HepG2 (cell line): ENCODE data around the gene ZKSCAN3. TPM values are rescaled to one million over a fixed set of nuclear protein-coding genes. Genes with fewer than 3 reads are reported as not detected.

Experiments used
- AHR ChIP-seq: IDR thresholded peaks from 2 replicates; pipeline ENCODE4 v1.6.1; 2018; ENCODE audit warnings: missing genetic modification reagents, missing compliant biosample characterization
- BCL6 ChIP-seq: IDR thresholded peaks from 2 replicates; pipeline ENCODE4 v1.6.1; 2016; ENCODE audit warnings: missing genetic modification reagents, missing compliant biosample characterization
- IRX3 ChIP-seq: sonication (generic); formaldehyde crosslinking; IDR thresholded peaks from 2 replicates; pipeline ENCODE4 v1.8.1; 2023; ENCODE audit warnings: mild to moderate bottlenecking, low read depth, missing genetic modification reagents, borderline replicate concordance
- KLF13 ChIP-seq: sonication (generic); formaldehyde crosslinking; IDR thresholded peaks from 2 replicates; pipeline ENCODE4 v1.4.0; 2020; ENCODE audit warnings: mild to moderate bottlenecking, missing genetic modification reagents
- MYNN ChIP-seq: sonication (generic); formaldehyde crosslinking; IDR thresholded peaks from 2 replicates; pipeline ENCODE4 v1.4.0; 2020; ENCODE audit warnings: mild to moderate bottlenecking, low read depth, missing genetic modification reagents
- POLR2AphosphoS2 ChIP-seq: IDR thresholded peaks from 2 replicates; pipeline ENCODE4 v1.6.1; 2011; ENCODE audit warnings: low read depth, low read length, improper control_type of control experiment
- PTBP1 ChIP-seq: fragments of 200-400 bp; formaldehyde crosslinking; IDR thresholded peaks from 2 replicates; pipeline ENCODE4 v1.6.1; 2018; ENCODE audit warnings: low read length, low read depth; ENCODE audit not compliant: poor library complexity, severe bottlenecking
- RBM22 ChIP-seq: fragments of 200-400 bp; formaldehyde crosslinking; optimal IDR thresholded peaks from 2 replicates; pipeline ENCODE3; 2017; ENCODE audit warnings: mild to moderate bottlenecking, low read length, moderate library complexity
- SATB2 ChIP-seq: sonication (generic); formaldehyde crosslinking; IDR thresholded peaks from 2 replicates; pipeline ENCODE4 v1.5.0; 2020; ENCODE audit warnings: missing genetic modification reagents
- SNRNP70 ChIP-seq: fragments of 200-400 bp; formaldehyde crosslinking; IDR thresholded peaks from 2 replicates; pipeline ENCODE4 v1.6.1; 2017; ENCODE audit warnings: mild to moderate bottlenecking, low read depth, low read length, moderate library complexity
- TEAD2 ChIP-seq: sonication (generic); formaldehyde crosslinking; IDR thresholded peaks from 2 replicates; pipeline ENCODE4 v1.9.0; 2021; ENCODE audit warnings: missing genetic modification reagents
- YY1 ChIP-seq: IDR thresholded peaks from 2 replicates; pipeline ENCODE4 v1.6.1; 2011; ENCODE audit warnings: low read length, low read depth, moderate library complexity, mild to moderate bottlenecking; ENCODE audit not compliant: insufficient read depth, insufficient replicate concordance
- ZFAT ChIP-seq: sonication (generic); formaldehyde crosslinking; conservative IDR thresholded peaks from 2 replicates; pipeline ENCODE4 v1.8.1; 2023; ENCODE audit warnings: missing genetic modification reagents, inconsistent platforms
- ZNF367 ChIP-seq: sonication (generic); formaldehyde crosslinking; IDR thresholded peaks from 2 replicates; pipeline ENCODE4 v1.4.0; 2020; ENCODE audit warnings: missing genetic modification reagents, borderline replicate concordance
- ZNF441 ChIP-seq: sonication (generic); formaldehyde crosslinking; IDR thresholded peaks from 2 replicates; pipeline ENCODE4 v1.7.0; 2021; ENCODE audit warnings: missing genetic modification reagents, borderline replicate concordance
- ZNF446 ChIP-seq: sonication (generic); formaldehyde crosslinking; IDR thresholded peaks from 2 replicates; pipeline ENCODE4 v1.5.0; 2020; ENCODE audit warnings: mild to moderate bottlenecking, missing genetic modification reagents
- ZNF816 ChIP-seq: sonication (generic); formaldehyde crosslinking; IDR thresholded peaks from 2 replicates; pipeline ENCODE4 v1.8.0; 2022; ENCODE audit warnings: missing genetic modification reagents, mild to moderate bottlenecking, borderline replicate concordance
- ZZZ3 ChIP-seq: sonication (generic); formaldehyde crosslinking; IDR thresholded peaks from 2 replicates; pipeline ENCODE4 v1.4.0; 2020; ENCODE audit warnings: missing genetic modification reagents, mild to moderate bottlenecking, borderline replicate concordance
- polyA plus RNA-seq, 8 experiments: library from polyadenylated mRNA; depleted of rRNA in 3 of 8; stranded (reverse) in 7 of 8; unstranded in 1 of 8; fragments of >200 nt; fragmentation: Illumina TruSeq in 4 of 8; extraction: Trizol in 4 of 8; gene quantifications; 2 replicates each; pipeline versions ENCODE4 v1.2.1 to v1.2.3, GENCODE V29; 2011 to 2016; ENCODE audit warnings: low read depth in 4 of 8, missing spikeins in 1 of 8, mixed read lengths in 1 of 8; ENCODE audit not compliant: insufficient read depth in 1 of 8
- total RNA-seq, 5 experiments: library from RNA; depleted of rRNA; stranded (reverse); fragments of >200 nt; fragmentation: Illumina TruSeq; extraction: Trizol; gene quantifications; 2 replicates each; pipeline ENCODE4 v1.2.3, GENCODE V29; 2016; ENCODE audit warnings: low read depth in 1 of 5
- TF ChIP-seq, protein P1 (sequence below): sonication (generic); formaldehyde crosslinking; IDR thresholded peaks from 2 replicates; pipeline ENCODE4 v1.4.0; 2020; ENCODE audit warnings: missing genetic modification reagents
- TF ChIP-seq, protein P2 (sequence below): sonication (generic); formaldehyde crosslinking; IDR thresholded peaks from 2 replicates; pipeline ENCODE4 v1.5.0; 2020; ENCODE audit warnings: missing genetic modification reagents
- TF ChIP-seq, protein P3 (sequence below): sonication (generic); formaldehyde crosslinking; IDR thresholded peaks from 2 replicates; pipeline ENCODE4 v1.4.0; 2020; ENCODE audit warnings: missing genetic modification reagents

The ZKSCAN3 gene
- total and polyA plus RNA-seq, 2 of the 13 experiments (the other 11 are each of a cell fraction or from before 2014, with no cell fraction given) = 3.3 to 7.4 TPM

DNA sequence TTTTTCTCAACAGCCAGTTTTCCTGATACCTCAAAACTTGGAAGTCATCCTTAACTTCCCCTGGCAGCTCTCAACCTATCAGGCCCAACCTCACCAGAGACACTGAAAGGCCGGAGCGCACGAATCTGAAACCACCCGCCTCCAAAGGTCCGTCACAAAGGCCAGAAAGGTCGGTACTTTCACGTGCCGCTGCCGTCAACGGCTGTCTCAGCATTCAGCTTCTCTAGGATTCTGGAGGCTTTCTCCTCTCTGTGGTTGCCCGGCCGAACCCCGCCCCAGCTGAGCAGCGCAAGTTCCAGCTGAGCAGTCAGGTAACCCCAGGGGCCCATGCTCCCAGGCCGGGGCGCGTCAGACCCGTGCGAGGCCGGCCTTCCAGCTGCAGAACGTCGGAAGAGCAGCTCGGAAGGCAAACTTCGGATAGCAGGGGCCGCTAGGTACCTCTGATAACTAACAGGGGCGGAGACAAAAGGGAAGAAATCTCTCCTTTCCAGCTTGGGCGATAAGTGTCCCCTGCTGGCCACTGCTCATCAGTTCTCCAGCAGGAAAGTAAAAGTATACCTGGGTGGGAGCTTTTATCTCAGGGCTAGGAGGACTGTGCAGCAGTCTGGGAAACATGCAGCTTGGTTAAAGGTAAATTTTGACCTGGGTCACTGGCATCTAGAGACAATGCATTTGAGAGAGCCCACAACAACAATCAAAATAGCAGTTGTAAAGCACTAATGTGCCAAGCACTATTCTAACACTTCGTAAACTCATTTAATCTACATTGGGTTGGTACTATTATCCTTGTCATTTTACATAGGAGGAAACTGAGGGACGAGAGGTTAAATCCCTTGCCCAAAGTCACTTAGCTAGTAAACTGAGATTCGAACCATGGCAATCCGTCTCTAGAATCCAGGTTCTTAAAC is 33.7 kb downstream of the ZKSCAN3 start (continued):
- TF ChIP-seq, protein P1, sequence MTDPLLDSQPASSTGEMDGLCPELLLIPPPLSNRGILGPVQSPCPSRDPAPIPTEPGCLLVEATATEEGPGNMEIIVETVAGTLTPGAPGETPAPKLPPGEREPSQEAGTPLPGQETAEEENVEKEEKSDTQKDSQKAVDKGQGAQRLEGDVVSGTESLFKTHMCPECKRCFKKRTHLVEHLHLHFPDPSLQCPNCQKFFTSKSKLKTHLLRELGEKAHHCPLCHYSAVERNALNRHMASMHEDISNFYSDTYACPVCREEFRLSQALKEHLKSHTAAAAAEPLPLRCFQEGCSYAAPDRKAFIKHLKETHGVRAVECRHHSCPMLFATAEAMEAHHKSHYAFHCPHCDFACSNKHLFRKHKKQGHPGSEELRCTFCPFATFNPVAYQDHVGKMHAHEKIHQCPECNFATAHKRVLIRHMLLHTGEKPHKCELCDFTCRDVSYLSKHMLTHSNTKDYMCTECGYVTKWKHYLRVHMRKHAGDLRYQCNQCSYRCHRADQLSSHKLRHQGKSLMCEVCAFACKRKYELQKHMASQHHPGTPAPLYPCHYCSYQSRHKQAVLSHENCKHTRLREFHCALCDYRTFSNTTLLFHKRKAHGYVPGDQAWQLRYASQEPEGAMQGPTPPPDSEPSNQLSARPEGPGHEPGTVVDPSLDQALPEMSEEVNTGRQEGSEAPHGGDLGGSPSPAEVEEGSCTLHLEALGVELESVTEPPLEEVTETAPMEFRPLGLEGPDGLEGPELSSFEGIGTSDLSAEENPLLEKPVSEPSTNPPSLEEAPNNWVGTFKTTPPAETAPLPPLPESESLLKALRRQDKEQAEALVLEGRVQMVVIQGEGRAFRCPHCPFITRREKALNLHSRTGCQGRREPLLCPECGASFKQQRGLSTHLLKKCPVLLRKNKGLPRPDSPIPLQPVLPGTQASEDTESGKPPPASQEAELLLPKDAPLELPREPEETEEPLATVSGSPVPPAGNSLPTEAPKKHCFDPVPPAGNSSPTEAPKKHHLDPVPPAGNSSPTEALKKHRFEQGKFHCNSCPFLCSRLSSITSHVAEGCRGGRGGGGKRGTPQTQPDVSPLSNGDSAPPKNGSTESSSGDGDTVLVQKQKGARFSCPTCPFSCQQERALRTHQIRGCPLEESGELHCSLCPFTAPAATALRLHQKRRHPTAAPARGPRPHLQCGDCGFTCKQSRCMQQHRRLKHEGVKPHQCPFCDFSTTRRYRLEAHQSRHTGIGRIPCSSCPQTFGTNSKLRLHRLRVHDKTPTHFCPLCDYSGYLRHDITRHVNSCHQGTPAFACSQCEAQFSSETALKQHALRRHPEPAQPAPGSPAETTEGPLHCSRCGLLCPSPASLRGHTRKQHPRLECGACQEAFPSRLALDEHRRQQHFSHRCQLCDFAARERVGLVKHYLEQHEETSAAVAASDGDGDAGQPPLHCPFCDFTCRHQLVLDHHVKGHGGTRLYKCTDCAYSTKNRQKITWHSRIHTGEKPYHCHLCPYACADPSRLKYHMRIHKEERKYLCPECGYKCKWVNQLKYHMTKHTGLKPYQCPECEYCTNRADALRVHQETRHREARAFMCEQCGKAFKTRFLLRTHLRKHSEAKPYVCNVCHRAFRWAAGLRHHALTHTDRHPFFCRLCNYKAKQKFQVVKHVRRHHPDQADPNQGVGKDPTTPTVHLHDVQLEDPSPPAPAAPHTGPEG (CRISPR knock-in tag) = no peak
- TF ChIP-seq POLR2AphosphoS2 = no peak
- TF ChIP-seq SATB2 (CRISPR knock-in tag) = 0 out of 2 replicates have a peak, but pooled peaks have one; percentile 22
- TF ChIP-seq ZNF816 (CRISPR knock-in tag) = no peak; the same call in 1 of the 2 replicates
- no peak for TF ChIP-seq TEAD2 (CRISPR knock-in tag)
- TF ChIP-seq IRX3 = peak; percentile 87
- TF ChIP-seq ZZZ3 (CRISPR knock-in tag) = peak; percentile 89; the same call in 1 of the 2 replicates
- TF ChIP-seq RBM22 = peak; percentile 80
- TF ChIP-seq BCL6 (CRISPR knock-in tag) = peak; percentile 62
- TF ChIP-seq SNRNP70 = no peak
- peak; percentile 14 for TF ChIP-seq YY1
- TF ChIP-seq ZNF441 (CRISPR knock-in tag) = peak; percentile 44; the same call in 1 of the 2 replicates
- TF ChIP-seq ZFAT = no peak
- TF ChIP-seq AHR (CRISPR knock-in tag) = no peak
- TF ChIP-seq, protein P2, sequence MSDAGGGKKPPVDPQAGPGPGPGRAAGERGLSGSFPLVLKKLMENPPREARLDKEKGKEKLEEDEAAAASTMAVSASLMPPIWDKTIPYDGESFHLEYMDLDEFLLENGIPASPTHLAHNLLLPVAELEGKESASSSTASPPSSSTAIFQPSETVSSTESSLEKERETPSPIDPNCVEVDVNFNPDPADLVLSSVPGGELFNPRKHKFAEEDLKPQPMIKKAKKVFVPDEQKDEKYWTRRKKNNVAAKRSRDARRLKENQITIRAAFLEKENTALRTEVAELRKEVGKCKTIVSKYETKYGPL (CRISPR knock-in tag) = no peak
- TF ChIP-seq MYNN (CRISPR knock-in tag) = no peak
- peak; percentile 93 for TF ChIP-seq PTBP1
- TF ChIP-seq, protein P3, sequence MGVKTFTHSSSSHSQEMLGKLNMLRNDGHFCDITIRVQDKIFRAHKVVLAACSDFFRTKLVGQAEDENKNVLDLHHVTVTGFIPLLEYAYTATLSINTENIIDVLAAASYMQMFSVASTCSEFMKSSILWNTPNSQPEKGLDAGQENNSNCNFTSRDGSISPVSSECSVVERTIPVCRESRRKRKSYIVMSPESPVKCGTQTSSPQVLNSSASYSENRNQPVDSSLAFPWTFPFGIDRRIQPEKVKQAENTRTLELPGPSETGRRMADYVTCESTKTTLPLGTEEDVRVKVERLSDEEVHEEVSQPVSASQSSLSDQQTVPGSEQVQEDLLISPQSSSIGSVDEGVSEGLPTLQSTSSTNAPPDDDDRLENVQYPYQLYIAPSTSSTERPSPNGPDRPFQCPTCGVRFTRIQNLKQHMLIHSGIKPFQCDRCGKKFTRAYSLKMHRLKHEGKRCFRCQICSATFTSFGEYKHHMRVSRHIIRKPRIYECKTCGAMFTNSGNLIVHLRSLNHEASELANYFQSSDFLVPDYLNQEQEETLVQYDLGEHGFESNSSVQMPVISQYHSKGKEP (CRISPR knock-in tag) = peak; percentile 34; the same call in 1 of the 2 replicates
- TF ChIP-seq KLF13 (CRISPR knock-in tag) = 0 out of 2 replicates have a peak, but pooled peaks have one; percentile 52
- 0 out of 2 replicates have a peak, but pooled peaks have one; percentile 64 for TF ChIP-seq ZNF446 (CRISPR knock-in tag)
- TF ChIP-seq ZNF367 (CRISPR knock-in tag) = 0 out of 2 replicates have a peak, but pooled peaks have one; percentile 41
